DND-41 (cell line): ENCODE data around the gene GSTT2B.
"Not testable (repeated sequence)": the region's sequence is repeated elsewhere in the genome, so short reads cannot be mapped to it uniquely, and the experiment has no call there.

Experiments
- ATAC-seq: fragments of 200-7000 bp; cut with Tn5 transposase; 3 replicates; pipeline ENCODE4 v1.9.1; 2021; ENCODE audit warnings: low read depth; ENCODE audit not compliant: insufficient read depth
- DNase-seq: peaks from one replicate; pipeline ENCODE4 v3.0.0-alpha.2; 2020
- H2AFZ ChIP-seq: 2 replicates; pipeline ENCODE4 v1.6.0; 2012; ENCODE audit warnings: low read depth, low read length
- H3K27ac ChIP-seq: 2 replicates; pipeline ENCODE4 v1.5.1; 2012; ENCODE audit warnings: low read length, inconsistent platforms
- H3K27me3 ChIP-seq: fragments of 200-600 bp; sonication (generic); 2 replicates; pipeline ENCODE4 v1.6.0; 2012; ENCODE audit warnings: low read length, mild to moderate bottlenecking, inconsistent platforms; ENCODE audit not compliant: insufficient read depth, poor library complexity
- H3K36me3 ChIP-seq: 2 replicates; pipeline ENCODE4 v1.5.1; 2012; ENCODE audit warnings: low read length, inconsistent platforms; ENCODE audit not compliant: insufficient read depth
- H3K4me1 ChIP-seq: 2 replicates; pipeline ENCODE4 v1.5.1; 2012; ENCODE audit warnings: mild to moderate bottlenecking, low read length; ENCODE audit not compliant: insufficient read depth
- H3K4me2 ChIP-seq: 2 replicates; pipeline ENCODE4 v1.6.0; 2012; ENCODE audit warnings: mild to moderate bottlenecking, moderate library complexity, low read length, inconsistent platforms; ENCODE audit not compliant: insufficient read depth
- H3K4me3 ChIP-seq, 2 experiments: fragments of 200-600 bp in 1 of 2; shearing (Covaris generic) in 1 of 2; 2 replicates each; pipeline ENCODE4 v1.5.1; 2012 to 2016; ENCODE audit warnings: inconsistent platforms in 2 of 2, low read length in 2 of 2, mild to moderate bottlenecking in 2 of 2, low read depth in 1 of 2, moderate library complexity in 1 of 2
- H3K79me2 ChIP-seq: 2 replicates; pipeline ENCODE4 v1.6.0; 2012; ENCODE audit warnings: low read length, inconsistent platforms; ENCODE audit not compliant: insufficient read depth
- H3K9ac ChIP-seq: 2 replicates; pipeline ENCODE4 v1.6.0; 2012; ENCODE audit warnings: low read depth, mild to moderate bottlenecking, inconsistent platforms, low read length, moderate library complexity
- H3K9me3 ChIP-seq: 2 replicates; pipeline ENCODE4 v1.5.1; 2012; ENCODE audit warnings: low read length, moderate library complexity, mild to moderate bottlenecking, inconsistent platforms; ENCODE audit not compliant: insufficient read depth, severe bottlenecking
- H4K20me1 ChIP-seq: 2 replicates; pipeline ENCODE4 v1.6.0; 2012; ENCODE audit warnings: low read length; ENCODE audit not compliant: insufficient read depth
- CTCF ChIP-seq: IDR thresholded peaks from 2 replicates; pipeline ENCODE4 v1.5.1; 2012; ENCODE audit warnings: borderline replicate concordance, low read length, moderate library complexity, mild to moderate bottlenecking; ENCODE audit not compliant: poor library complexity, severe bottlenecking; ENCODE audit errors: extremely low read depth
- EZH2 ChIP-seq: IDR thresholded peaks from 3 replicates; pipeline ENCODE4 v1.6.1; 2012; ENCODE audit warnings: borderline replicate concordance, low read depth, mild to moderate bottlenecking, moderate library complexity, low read length, inconsistent platforms; ENCODE audit not compliant: severe bottlenecking

The GSTT2B gene

GRCh38 chr22:23909296-23909898 lies 51.6 kb downstream of the GSTT2B start:
- Histone ChIP-seq H3K27ac (no peak overlapping the region), H2AFZ (no peak overlapping the region), H3K4me3 (no peak overlapping the region), H3K9ac (no peak overlapping the region), H3K36me3 (no peaks in the 10 kb centered on the region), H3K79me2 (peaks cover 5% of the 10 kb centered on the region; the same call in 1 of the 2 replicates), H3K9me3 (no peaks in the 10 kb centered on the region), H3K4me1 (peaks cover 14% of the 10 kb centered on the region), H3K4me2 (no peak overlapping the region), H3K27me3 (no peaks in the 10 kb centered on the region), H4K20me1 (no peaks in the 10 kb centered on the region)
- no peak for ATAC-seq
- no peak for TF ChIP-seq EZH2
- TF ChIP-seq CTCF, result no peak
- DNase-seq, result no peak

- ATAC-seq (no peak), DNase-seq (no peak)
- peaks cover 5% of the 10 kb centered on the region; the same call in 1 of the 2 replicates for H3K79me2 ChIP-seq
- no peaks in the 10 kb centered on the region for H3K9me3 ChIP-seq
- H3K9ac ChIP-seq, result no peak overlapping the region
- H3K4me3 ChIP-seq, result no peak overlapping the region
- H3K4me2 ChIP-seq, result no peak overlapping the region
- H3K36me3 ChIP-seq, result no peaks in the 10 kb centered on the region
- H3K4me1 ChIP-seq, result peaks cover 11% of the 10 kb centered on the region
- no peaks in the 10 kb centered on the region for H3K27me3 ChIP-seq
- TF ChIP-seq CTCF, result no peak
- TF ChIP-seq EZH2, result no peak
- no peak overlapping the region for H3K27ac ChIP-seq
- H4K20me1 ChIP-seq, result no peaks in the 10 kb centered on the region
- H2AFZ ChIP-seq, result no peak overlapping the region
Measured at GRCh38 chr22:23908587-23909205, 52.3 kb downstream of the GSTT2B start.

- not testable (repeated sequence) for H2AFZ ChIP-seq, H3K27me3 ChIP-seq, H3K36me3 ChIP-seq, H3K4me1 ChIP-seq, DNase-seq, H3K79me2 ChIP-seq, H4K20me1 ChIP-seq, H3K4me2 ChIP-seq, H3K4me3 ChIP-seq, H3K9ac ChIP-seq, H3K9me3 ChIP-seq, ATAC-seq, H3K27ac ChIP-seq
Measured at GRCh38 chr22:23907423-23907822, 53.6 kb downstream of the GSTT2B start.
